Muscle of back (tissue), 11 donors: ENCODE data around the gene OTOG. TPM values are rescaled to one million over a fixed set of nuclear protein-coding genes. Genes with fewer than 3 reads are reported as not detected.

Source experiments
- DNase-seq, 3 donors: peaks; one replicate each; pipeline versions ENCODE4 v3.0.0 to v3.0.0-alpha.2; 2013
- polyA plus RNA-seq, 10 donors: library from polyadenylated mRNA; unstranded; fragments of 120-200 nt; gene quantifications; one replicate each; pipeline ENCODE4 v1.2.1, GENCODE V29; 2013; ENCODE audit not compliant: insufficient read length in 10 of 10

OTOG gene
- polyA plus RNA-seq, 10 donors, result 0.03 to 0.06 (median 0.03) TPM; not detected in 3

DNA sequence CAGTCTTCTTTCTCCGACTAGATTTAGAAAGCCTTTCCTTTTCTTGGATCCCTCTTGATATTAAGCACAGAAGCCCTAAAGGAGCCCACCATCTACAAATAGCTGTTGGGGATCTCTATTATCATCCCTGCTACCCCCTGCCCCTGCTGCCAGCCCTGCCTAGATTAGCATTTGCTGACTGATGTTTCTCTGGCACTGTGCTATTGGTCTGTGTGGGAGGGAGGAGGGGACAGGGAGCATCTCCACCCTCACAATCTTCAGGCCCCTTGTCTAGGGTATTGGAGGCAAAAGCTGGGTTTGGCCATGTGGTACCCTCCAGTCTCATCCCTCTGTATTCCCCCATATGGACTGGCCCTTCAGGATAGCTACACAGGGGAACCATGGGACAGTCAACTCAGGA, 9.0 kb upstream of the OTOG start:
- DNase-seq, result no peak

DNA sequence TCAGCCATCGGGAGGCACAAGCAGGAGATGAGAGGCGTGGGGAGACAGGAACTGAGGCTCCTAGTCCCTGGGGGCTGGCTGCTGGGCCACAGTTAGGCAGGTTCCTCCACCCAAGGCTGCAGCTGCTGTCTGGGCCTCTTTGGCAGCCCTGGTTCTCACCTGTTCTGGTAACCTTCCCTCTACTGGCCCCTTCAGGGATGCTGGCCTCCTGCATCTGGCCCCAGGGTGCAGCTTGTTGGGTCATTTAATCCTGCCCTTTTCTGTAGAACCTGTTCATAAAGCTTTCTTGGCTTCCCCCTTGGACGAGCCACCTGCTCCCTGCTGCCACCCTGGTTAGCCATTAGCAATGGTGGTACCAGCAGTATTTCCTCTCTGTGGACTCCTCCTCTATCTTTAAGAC, 8.3 kb upstream of the OTOG start:
- no peak for DNase-seq

DNA sequence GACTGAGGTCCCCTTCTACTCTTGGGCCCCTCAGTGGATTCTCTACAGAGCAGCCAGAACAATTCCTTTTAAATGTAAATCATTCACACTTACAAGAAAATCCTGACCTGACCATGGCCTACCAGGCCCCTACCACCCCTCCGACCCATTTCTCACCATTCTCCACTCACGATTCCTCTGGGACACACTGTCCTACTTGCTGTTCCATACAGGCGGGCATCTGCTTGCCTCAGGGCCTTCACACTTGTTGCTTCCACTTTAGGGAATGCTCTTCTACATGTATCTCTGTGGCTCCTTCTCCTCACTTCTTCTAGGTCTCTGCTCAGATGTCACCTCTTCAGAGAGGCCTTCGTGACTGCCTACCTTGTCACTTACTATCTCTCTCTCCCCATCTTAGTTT, 6.3 kb upstream of the OTOG start:
- DNase-seq, result no peak

DNA sequence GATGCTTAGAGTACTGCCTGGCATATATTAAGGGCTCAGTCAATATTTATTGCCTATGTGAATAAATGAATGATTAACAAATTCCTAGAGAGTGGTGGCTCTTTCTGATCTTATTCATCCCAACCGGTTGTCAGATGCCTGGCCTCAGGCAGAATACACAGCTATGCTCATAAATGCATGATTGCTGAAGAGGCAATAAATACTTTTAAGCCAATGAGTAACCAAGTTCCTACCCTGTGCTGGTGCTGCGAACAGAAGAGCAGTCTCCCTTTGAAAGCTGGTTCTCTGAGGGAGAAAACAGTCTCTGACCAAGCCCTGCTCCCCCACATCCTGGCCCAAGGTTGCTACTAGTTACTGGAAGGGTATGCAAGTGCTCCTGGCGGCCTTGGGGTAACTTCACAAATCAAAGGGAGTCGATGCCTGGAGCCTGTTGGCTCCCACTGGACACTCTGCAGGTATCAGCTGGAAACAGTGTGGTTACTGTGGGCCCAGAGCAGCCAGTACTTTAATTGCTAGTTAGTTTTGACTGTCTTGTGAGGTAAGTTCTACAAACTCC, 5.7 kb upstream of the OTOG start:
- no peak for DNase-seq

DNA sequence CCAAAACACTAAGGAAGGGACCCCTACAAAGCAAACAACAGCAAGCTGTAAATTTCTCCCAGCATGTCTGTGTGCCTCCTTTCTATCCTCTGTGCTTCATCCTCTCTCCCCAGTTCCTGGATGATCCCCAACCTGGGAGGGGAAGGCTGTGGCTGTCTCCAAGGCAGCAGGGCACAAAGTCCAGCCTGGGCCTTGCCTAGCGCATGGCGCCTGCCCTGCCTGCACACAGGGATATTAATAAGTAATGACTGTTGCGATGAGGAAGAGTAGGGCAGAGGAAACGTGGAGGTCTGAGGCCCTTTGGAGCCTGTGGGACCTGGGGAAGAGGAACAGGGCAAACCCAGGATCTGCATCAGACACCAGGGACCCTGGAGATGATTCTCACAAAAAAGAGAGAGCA, 4.8 kb upstream of the OTOG start:
- DNase-seq, result no peak

DNA sequence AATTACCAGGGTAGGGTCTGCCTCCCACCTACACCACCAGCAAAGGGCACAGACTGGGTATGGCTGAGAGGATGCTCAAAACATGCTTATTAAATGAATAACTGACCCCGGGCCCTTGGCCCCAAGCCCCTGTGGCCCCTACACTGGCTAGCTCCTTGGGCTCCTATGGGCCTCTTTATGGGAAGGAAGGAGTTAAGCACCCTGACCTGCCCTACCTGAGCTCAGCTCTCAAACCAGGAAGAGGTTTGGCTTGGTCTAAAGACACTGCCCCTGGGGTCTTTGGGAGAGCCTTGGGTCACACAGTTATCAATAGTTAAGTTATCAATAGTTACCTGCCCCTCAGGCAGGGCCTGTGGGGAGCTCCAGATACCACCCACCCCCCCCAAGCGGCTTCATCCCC, 4.0 kb upstream of the OTOG start:
- DNase-seq, result no peak

DNA sequence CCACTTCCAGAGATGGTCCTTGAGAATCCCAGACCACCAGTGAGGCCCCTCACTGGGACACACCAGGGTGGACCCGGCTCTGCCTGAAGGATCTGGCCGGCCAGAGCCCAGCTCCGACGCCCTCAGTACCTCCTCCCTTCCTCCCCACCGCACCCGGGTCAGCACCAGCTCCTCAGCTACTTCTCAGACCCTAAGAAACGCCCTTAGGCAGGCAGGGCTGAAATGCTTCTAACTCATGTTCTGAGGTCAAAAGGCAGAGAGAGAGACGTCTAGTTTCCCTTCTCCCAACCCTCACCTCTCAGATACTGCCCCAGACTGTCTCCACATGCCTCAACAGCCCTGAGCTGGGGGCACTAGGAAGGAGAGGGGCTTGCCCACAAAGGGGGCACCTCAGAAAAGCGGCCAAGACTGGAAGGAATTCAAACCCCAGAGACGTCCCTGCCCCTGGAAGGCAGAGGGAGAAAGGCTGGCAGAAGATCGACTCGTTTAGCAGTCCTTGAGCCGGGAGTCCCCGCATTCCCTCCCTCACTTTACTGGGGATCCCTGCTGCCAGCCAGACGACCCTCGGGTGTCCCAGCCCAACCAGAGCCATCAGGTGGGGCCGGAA, 3.4 kb upstream of the OTOG start:
- no peak for DNase-seq

DNA sequence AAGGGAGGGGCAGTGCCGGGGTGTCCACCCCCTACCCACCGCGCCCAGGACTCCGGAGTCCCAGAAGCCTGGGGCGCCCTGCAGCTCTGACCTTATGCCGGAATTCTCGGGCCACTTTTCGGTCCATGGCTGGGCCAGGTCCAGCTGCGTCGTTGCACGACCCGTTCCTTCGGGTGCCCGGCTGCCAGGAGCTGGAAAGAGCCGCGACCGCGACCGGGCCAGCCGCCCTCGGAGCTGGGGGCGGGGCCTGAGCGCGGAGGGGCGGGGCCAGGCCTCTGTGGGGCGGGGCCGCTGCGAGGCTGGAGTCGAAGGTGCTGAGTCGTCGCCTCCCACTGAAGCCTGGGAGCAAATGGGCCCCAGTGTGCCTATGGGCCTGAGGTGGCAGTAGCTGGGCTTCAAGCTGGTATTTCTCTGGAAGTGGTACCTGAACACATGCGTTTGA, 2.9 kb upstream of the OTOG start, which contains the start of gene USH1C:
USH1C (minus strand) TSS at position 236 of the 442 bp plus-strand sequence; CDS start at position 127, 109 bp downstream.
- DNase-seq, result no peak

DNA sequence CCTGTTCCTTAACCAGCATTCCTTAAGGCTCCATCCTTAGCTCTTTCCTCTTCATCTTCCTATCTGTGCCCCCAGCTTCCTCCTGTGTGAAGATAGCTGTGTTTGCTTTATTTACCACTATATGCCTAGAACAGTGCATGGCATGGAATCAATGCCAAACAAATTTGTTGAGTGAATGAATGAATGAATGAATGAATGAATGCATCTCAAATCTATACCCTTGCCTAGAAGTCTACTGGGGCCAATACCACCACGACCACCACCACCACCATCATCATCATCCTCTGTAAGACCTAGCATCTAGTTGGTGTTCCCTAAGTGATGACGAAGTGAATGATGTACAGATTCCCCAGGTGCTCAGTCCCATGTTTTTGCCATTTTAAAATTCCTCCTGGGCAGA, 819 bp upstream of the OTOG start:
- DNase-seq, result no peak

DNA sequence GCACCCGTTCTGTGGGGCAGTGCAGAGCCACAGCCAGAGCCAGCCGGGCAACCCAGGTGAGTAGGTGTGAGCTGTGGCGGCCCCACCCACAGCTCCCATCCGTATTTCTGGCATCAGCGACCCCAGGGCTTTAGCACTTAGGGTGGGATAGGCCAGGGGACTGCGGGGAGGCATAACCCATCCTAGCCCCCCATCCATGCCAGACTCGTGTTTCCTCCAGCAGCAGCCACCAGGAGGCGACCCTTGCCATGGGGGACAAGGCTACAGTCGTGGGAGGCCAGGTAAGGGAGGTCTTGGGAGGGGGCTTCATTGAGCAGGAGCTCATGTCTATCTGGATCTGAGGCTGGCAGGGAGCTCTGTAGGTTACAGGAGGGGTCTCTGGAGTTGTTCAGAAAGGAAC, 873 bp downstream of the OTOG start:
- no peak for DNase-seq

DNA sequence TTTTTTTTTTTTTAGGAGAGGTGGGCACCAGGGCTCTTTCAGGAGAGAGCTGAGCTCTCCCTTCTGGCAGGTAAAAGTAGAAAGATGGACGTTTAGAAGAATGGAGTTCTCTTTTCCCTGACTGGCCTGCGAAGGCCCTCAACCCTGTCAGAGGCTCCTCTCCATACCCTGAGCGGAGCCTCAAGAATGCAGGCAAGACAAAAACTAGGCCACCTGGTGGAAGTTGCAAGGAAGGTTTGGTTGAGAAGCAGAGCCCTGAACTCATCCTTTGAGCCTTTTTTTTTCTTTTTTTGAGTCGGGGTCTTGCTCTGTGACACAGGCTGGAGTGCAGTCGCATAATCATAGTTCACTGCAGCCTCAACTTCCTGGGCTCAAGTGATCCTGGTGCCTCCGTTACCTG, 1.4 kb downstream of the OTOG start:
- DNase-seq, result no peak

DNA sequence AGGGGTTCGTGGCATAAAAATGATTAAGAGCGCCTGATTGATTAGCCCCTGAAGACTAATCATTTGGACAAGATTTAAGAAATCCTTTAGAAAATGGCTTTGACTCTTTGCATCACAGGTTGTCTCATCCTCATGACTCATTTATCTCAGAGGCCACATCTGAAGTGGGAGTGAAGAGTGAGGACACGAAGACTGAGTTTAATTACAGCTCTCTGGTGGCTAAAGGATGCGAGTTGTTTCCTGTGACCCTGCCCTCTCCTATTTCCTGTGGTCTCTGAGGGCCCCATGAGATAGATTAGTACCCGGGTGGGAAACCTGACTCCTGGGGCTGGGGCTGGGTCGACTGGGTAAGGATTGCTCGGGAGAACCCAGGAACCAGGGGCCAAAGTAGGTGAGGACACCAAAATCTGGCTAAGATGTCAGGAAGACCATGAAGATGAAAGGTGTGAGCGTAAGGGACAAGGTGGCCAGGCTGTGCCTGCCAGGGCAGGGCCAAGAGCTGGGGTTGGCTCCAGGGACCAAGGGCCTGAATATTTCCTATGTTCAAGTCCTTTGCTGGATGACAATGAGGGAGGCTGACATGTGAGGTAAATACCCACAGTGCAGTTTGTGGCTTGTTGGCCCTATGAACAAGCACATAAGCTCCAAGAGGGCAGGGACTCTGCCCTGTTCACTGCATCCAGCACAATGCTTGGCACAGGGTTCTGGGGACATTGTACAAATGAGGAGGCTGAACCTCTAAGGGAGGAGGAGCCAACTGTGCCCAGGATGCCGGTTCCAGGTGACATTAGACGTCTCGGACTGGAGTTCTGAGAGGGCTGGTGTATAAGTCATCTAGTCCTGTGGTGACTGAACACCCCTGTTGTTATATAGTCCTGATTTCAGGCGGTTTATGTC, 3.6 kb downstream of the OTOG start:
- no peak for DNase-seq

DNA sequence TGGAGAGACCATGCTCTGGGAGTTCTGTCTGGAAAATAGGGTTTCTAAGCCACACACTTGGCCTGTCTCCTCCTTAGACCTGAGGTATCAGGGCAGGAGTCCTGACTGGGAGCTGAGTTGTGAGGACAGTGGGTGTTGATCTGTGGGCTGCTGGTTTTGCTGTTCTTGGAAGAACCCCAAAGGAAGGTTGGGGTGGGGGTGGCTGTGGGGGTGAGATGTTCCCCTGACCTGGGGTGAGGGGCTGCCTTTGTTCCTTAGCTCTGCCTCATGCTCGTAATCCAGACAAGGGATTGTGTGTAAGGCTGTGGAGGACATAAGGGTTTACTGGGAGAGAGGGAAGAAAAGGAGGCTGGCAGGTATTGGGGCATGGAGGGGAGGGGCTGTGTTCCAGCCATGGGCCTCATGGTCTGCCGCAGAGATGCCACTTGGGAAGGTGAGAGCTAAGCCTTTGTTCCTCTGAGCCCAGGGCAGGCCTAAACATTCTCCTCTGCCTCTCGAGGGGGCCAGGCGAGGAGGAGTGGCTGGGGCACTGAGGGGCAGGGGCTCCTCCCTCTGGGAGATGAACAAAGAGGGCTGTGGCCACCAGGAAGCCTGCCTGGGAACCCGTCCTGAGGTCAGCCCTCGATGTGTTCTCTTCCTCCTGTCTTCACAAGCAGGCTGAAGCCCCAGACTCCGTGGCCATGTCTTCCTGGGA, 4.4 kb downstream of the OTOG start:
- no peak for DNase-seq

DNA sequence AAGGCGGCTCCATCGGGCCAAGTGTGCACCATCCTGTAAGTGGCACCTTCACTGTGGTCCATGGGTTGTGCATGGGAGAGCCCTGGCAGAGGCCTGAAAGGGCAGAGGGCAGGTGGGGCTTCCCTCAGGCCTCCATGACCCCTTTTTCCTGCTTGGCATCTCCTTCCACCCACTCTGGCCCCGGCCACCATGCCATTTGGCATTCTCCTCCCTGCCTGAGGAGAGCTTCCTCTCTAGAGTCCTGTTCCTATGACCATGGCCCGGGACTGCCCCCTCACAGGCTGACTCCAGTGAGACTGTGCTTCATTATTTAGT, 4.9 kb downstream of the OTOG start:
- no peak for DNase-seq

DNA sequence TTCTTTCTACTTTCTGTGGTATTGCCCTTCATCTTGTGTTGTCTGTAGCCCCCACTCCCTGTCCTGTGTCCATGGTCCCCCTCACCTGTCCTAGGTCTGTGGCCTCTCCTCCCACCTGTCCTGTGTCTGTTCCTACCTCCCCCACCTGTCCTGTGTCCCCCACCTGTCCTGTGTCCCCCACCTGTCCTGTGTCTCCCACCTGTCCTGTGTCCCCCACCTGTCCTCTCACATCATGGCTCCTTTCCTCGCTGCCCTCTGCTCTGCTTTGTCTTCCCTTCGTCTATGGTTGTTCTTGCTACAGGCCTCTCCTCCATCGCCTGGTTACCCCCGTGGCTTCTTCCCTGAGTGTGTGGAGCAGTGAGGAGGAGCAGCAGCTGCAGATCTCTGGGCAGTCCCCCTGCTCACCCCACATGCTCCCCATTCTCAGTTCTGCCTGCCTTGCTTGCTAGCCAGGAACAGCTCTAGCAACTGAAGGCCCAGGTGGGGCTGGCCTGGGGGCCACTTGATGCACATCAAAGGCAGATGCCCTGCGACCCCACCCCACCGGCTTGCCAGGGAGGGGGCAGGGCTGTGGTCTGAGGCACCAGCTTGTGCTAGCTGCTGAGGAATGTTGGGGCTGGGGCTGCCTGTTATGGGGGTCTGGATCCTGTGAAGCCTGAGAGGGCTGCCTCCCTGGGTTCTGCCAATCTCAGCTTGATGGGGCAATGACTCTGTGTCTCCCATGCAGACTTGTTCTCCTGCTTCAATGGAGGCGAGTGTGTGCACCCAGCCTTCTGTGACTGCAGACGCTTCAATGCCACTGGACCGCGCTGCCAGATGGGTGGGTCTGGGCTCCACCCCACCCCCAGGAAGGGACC, 5.6 kb downstream of the OTOG start:
- DNase-seq, result no peak

DNA sequence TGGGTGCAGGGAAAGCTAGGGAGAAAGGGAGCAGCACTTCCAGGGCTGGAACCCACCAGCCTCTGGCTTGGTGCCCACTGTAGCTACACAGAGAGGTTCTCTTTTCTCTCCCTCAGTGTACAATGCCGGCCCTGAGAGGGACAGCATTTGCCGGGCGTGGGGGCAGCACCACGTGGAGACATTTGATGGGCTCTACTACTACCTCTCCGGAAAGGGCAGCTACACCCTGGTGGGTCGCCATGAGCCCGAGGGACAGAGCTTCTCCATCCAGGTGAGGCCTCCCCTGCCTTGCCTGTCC, 6.1 kb downstream of the OTOG start:
- DNase-seq, result no peak

DNA sequence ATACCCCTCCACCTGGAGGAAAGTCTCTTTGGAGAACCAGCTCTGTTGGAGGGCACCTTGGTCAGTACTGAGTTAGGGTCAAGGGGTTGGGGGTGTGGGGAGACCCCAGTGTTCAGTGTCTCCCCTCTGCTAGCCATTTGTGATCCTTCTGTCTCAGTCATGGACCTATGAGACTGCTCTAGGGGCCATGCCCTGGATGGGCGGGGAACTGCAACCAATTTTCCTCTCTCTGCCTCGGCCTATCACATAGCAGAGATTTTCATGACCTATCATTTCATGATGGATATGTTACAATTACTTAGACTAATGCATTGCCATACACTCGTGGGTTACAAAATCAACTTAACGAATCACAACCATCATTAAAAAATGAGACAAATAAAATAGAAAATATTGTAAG, 7.4 kb downstream of the OTOG start:
- no peak for DNase-seq

DNA sequence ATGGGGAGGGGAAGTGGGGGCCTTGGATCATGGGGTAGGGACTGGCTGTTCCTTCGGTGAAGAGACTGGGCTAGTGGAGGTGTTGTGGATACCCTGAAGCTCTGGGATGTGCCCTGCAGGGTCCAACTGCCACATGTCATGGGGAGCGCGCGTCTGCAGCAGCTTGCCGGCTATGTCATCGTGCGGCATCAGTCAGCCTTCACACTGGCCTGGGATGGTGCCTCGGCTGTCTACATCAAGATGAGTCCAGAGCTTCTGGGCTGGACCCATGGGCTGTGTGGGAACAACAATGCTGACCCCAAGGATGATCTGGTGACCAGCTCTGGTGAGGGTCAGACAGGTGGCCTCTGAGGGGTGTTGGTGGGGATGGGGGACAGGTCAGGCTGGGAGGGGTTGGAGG, 9.9 kb downstream of the OTOG start:
- no peak for DNase-seq

DNA sequence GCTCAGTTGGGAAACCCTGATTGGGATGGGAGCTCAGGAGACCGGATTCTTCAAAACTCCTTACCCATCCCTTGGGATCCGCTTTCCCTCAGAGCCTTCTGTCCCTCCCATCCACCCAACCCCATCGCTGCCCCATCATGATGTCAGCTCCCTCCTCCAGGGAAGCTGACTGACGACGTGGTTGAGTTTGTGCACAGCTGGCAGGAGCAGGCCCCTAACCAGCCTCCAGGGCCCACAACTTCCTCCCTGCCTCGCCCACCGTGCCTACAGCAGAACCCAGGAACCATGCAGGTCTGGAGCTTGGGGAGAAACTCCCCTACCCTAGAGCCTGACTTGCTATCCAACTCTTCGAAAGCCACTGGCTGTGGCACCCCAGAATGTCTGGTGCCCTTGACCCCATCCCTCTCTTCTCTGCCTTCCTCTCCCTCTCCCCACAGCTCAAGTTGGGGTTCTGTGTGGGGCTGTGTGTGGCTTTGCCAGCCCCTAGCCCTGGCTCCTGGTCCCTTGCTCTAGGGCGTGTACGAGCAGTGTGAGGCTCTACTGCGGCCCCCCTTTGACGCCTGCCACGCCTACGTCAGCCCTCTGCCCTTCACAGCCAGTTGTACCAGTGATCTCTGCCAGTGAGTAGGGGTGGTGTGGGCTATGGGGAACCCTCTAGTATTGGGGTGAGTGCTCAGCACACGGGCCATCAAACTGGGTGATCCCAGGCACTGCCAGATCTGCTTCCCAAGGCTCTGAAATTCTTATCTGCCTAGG, 11.1 kb downstream of the OTOG start:
- no peak for DNase-seq

DNA sequence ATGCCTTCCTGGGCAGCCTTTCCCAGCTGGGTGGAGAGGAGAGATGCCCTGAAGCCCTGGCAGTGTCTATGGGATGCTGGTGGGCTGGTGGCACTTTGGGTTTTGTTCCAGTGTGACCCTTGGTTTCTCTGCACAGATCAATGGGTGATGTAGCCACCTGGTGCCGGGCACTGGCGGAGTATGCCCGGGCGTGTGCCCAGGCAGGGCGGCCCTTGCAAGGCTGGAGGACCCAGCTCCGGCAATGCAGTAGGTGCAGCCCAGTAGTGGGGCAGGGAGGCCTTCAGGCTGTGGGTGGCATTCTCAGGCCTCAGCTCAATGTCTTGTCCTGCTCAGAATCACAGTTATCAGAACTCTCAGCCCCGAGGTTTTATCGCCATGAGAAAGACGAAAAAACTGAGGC, 11.9 kb downstream of the OTOG start:
- DNase-seq, result no peak
